Measurements from ENCODE around the gene NMNAT3.

Gene NMNAT3

GRCh38 chr3:139518926-139519842 is 158.6 kb downstream of the NMNAT3 start:
- FAIRE-seq: no peak

GRCh38 chr3:139518306-139518705 is 159.5 kb downstream of the NMNAT3 start:
- FAIRE-seq: no peak

- no peak for FAIRE-seq
Observed at GRCh38 chr3:139517321-139518065, 160.3 kb downstream of the NMNAT3 start.

- FAIRE-seq: no peak
Observed at GRCh38 chr3:139514741-139515140, 163.0 kb downstream of the NMNAT3 start.
